GM18867 (cell line): ENCODE measurements around the gene FAM241B.

Experiments
- ATAC-seq: cut with Tn5 transposase; IDR thresholded peaks from one replicate; pipeline ENCODE4 v1.9.1; 2021; ENCODE audit warnings: mild to moderate bottlenecking, moderate library complexity; ENCODE audit not compliant: unreplicated experiment

The FAM241B gene

GRCh38 chr10:69662901-69663300 is 32.9 kb downstream of the FAM241B start:
- no peak for ATAC-seq

GRCh38 chr10:69663369-69663947 is 33.4 kb downstream of the FAM241B start:
- ATAC-seq: no peak

GRCh38 chr10:69665474-69666320 is 35.6 kb downstream of the FAM241B start:
- ATAC-seq: no peak

GRCh38 chr10:69666756-69667155 is 36.7 kb downstream of the FAM241B start:
- ATAC-seq: no peak

- no peak for ATAC-seq
Measured at GRCh38 chr10:69668721-69669120, 38.7 kb downstream of the FAM241B start.

GRCh38 chr10:69669409-69669808 is 39.4 kb downstream of the FAM241B start:
- ATAC-seq: no peak

DNA sequence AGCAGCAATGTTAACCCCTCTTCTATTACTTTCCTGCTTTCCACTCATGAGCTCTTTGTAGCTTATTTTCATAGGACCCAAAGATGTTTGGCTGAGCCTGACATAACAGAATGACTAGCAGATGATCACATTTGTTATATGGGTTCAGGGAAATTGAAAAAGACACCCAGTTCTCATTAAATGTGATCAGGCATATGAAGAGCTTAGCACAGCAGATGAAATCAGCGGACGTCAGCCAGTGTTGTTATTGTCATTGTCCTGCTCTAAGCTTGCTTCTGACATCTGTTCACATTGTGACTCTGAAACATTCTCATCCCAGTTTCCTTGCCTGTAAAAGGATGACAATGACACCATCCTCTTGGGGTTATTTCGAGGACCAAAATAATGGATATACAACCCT is 43.5 kb downstream of the FAM241B start:
- no peak for ATAC-seq

DNA sequence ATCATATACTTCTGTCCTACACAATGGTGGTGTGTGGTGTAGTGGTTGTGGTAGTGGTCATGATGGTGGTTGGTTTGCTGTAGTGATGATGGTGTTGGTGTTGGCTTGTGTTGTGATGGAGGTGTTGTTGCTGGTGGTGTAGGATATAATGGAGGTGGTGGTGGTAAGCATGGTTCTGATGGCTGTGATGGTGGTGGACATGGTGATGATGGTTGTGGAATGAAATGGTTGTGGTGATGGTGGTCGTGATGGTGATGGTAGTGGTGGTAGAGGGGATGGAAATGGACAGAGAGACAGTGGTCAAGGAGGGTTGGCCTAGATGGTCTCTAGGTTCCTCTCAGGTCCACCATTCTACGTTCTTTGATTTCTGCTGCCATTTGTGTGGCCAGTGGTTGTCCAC is 44.7 kb downstream of the FAM241B start:
- ATAC-seq: no peak

GRCh38 chr10:69676301-69676700 is 46.3 kb downstream of the FAM241B start:
- ATAC-seq: no peak

- no peak for ATAC-seq
Measured at GRCh38 chr10:69677985-69678654, 48.1 kb downstream of the FAM241B start.

DNA sequence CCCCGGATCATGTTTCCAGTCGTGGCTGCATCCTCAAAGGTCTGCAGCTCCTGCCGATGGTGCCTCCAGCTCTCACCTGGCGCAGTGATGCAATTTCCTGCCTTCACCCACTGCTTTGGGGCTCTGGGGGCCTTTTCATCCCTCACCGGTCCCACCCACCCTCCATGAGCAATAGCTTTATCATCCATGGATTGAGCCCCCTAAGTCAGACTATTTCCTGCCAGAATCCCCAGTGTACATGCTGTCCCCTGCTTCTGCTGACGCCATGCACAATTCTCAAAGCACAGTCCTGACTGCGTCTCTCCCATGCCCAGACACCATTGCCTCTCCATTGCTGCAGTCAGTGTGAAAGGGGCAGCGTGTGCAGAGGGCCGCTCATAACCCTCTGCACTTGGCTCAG is 49.7 kb downstream of the FAM241B start:
- no peak for ATAC-seq

DNA sequence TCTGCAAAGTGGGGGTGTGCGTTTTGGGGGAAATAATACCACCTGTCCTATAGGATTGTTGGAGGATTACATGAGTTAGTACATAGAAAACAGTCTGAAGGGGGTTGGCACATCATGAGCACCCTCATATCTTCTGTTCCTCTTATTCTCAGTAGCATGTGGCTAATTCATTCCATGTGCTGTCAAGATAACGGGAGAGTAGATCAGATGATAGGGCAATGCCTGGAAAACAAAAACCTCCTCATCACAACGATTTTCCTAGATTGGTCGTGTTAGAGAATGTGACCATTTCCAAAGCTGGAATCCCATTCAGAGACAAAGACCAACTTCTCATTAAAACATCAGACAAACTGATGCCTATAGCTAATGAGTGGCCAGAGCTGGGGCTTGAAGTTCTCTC is 50.6 kb downstream of the FAM241B start:
- no peak for ATAC-seq

DNA sequence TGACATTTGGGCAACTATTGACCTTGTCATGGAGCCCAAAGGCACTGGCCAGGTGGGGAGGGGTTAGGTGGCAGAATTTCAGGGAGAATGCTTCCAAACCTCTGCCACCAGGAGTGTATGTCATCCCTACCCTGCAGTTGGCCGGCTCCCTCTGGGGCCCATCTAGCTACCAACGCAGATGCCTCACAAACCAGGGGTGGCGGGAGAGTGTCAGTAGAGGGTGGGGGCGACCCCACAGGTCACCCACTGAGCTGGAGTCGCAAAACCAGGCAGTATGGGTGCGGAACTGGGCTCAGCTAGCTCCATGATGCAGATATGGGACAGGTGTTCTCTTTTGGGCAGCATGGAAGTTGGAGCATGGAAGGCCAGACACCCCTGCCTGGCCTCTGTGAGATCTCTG is 51.4 kb downstream of the FAM241B start:
- no peak for ATAC-seq

- no peak for ATAC-seq
Measured at GRCh38 chr10:69682955-69683474, 53.0 kb downstream of the FAM241B start.
